ENCODE data around the gene MED8. TPM values are rescaled to one million over a fixed set of nuclear protein-coding genes. Genes with fewer than 3 reads are reported as not detected.

Gene MED8
- total RNA-seq, 1 donor from 2014 or later: 15.7 TPM

- H3K27me3 ChIP-seq (ENCODE audit: low read depth): no peaks in the 10 kb centered on the region
- no peak for TF ChIP-seq CTCF (IDR thresholded peaks at IDR 0.05; ENCODE audit: borderline replicate concordance)
- H3K27ac ChIP-seq (replicated peaks): no peak overlapping the region
- peaks cover 37% of the 10 kb centered on the region for H3K4me1 ChIP-seq
- intact Hi-C loops (cut with micrococcal nuclease): no loop called here
- peaks cover 20% of the 10 kb centered on the region for H3K36me3 ChIP-seq
- DNase-seq: no peak
- no peaks in the 10 kb centered on the region for H3K9me3 ChIP-seq (replicated peaks)
- H3K4me3 ChIP-seq: no peak overlapping the region
These were observed 3.1 kb upstream of the MED8 start for GRCh38 chr1:43392702-43393101.

- H3K4me1 ChIP-seq: peaks cover 47% of the 10 kb centered on the region
- no peaks in the 10 kb centered on the region for H3K9me3 ChIP-seq (replicated peaks)
- peak overlapping the region; percentile 90 for H3K4me3 ChIP-seq
- peaks cover 39% of the 10 kb centered on the region for H3K36me3 ChIP-seq
- TF ChIP-seq CTCF (IDR thresholded peaks at IDR 0.05; ENCODE audit: borderline replicate concordance): no peak
- no peaks in the 10 kb centered on the region for H3K27me3 ChIP-seq (ENCODE audit: low read depth)
- intact Hi-C loops (cut with micrococcal nuclease): loop anchor here (10.0 kb wide), 1 partner anchor 164 kb away; no protein-coding TSS in a partner anchor
- no peak for DNase-seq
- no peak overlapping the region for H3K27ac ChIP-seq (replicated peaks)
These were observed 987 bp downstream of the MED8 start for GRCh38 chr1:43388613-43389012.

GRCh38 chr1:43387976-43388599 is 1.5 kb downstream of the MED8 start:
- Histone ChIP-seq H3K9me3 (replicated peaks) (no peaks in the 10 kb centered on the region), H3K4me3 (peak overlapping the region; percentile 90), H3K27ac (replicated peaks) (no peak overlapping the region), H3K4me1 (peaks cover 52% of the 10 kb centered on the region), H3K36me3 (peaks cover 45% of the 10 kb centered on the region), H3K27me3 (ENCODE audit: low read depth) (no peaks in the 10 kb centered on the region)
- no peak for TF ChIP-seq CTCF (IDR thresholded peaks at IDR 0.05; ENCODE audit: borderline replicate concordance)
- intact Hi-C loops (cut with micrococcal nuclease): loop anchor here (10.0 kb wide), 1 partner anchor 163 kb away; no protein-coding TSS in a partner anchor
- no peak for DNase-seq

- H3K9me3 ChIP-seq (replicated peaks): no peaks in the 10 kb centered on the region
- intact Hi-C loops (cut with micrococcal nuclease): loop anchor here (10.0 kb wide), 1 partner anchor 162 kb away; no protein-coding TSS in a partner anchor
- H3K36me3 ChIP-seq: peaks cover 52% of the 10 kb centered on the region
- TF ChIP-seq CTCF (IDR thresholded peaks at IDR 0.05; ENCODE audit: borderline replicate concordance): no peak
- DNase-seq: no peak
- H3K27me3 ChIP-seq (ENCODE audit: low read depth): no peaks in the 10 kb centered on the region
- peaks cover 66% of the 10 kb centered on the region for H3K4me1 ChIP-seq
- no peak overlapping the region for H3K4me3 ChIP-seq
- H3K27ac ChIP-seq (replicated peaks): no peak overlapping the region
These were observed 2.9 kb downstream of the MED8 start for GRCh38 chr1:43386676-43387075.

- H3K4me1 ChIP-seq: peaks cover 43% of the 10 kb centered on the region
- no peak overlapping the region for H3K4me3 ChIP-seq
- no peaks in the 10 kb centered on the region for H3K27me3 ChIP-seq (ENCODE audit: low read depth)
- no peaks in the 10 kb centered on the region for H3K9me3 ChIP-seq (replicated peaks)
- peaks cover 64% of the 10 kb centered on the region for H3K36me3 ChIP-seq
- DNase-seq: no peak
- TF ChIP-seq CTCF (IDR thresholded peaks at IDR 0.05; ENCODE audit: borderline replicate concordance): peak; percentile 52
- intact Hi-C loops (cut with micrococcal nuclease): loop anchor here (10.0 kb wide), 1 partner anchor 159 kb away; no protein-coding TSS in a partner anchor
- H3K27ac ChIP-seq (replicated peaks): no peak overlapping the region
These were observed 6.2 kb downstream of the MED8 start for GRCh38 chr1:43383449-43383848.

Measured in left ventricle myocardium inferior (tissue), 1 donor.